GM18526 (cell line): ENCODE measurements around the gene PHF11.
A peak's percentile ranks its signal among the peaks of the same experiment; 100 is the strongest.

Source experiments
- POLR2A ChIP-seq: IDR thresholded peaks from 3 replicates; pipeline ENCODE4 v1.6.1; 2011; ENCODE audit not compliant: insufficient read length; ENCODE audit errors: extremely low read depth

Gene PHF11

DNA sequence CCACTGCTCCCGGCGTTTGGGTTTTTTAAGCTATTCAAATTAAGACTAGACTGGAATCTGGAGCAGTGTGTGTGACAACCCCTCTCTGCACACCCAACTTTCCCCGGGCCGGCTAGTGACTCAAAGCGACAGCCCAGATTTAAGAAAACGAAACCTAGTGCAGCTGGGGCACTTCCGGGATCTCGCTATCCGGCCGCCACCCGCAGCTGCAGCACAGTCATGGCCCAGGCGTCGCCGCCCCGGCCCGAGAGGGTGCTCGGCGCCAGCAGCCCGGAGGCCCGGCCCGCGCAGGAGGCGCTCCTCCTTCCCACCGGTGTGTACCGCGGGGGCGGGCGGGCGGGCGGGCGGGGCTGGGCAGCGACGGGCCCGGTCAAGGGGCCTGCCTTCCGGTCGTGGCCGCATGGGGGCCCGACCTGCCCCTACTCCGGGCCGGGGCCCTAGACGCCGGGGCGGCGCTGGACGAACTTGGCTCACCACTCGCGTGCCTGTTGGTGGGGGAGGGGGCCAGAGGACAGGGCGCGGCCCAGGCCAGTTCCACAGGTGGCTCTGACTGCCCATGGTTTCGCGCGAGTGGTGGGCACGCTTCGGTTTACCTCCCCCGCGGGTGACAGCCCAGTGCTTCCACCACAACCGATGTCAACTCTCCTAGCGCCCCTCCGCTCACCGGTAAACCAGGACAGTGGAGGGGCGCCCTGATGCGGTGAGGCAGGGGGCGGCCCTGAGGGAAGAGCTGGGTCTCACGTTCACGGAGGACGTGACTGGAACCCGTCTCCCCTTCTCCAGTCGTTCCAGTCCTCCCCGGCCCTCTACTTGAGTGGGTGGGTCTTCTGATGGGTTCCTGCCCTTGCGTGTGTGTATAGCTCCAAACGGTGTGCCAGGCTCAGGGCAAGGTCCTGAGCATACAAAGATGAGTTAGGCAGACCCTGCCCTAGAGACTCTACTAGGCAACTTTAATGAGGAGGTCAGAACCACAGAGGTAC lies at the start of gene PHF11:
TSS of gene PHF11 (plus strand) at position 171 of the 980 bp plus-strand sequence. CDS start at position 220, 49 bp downstream.
- peak; percentile 70 for TF ChIP-seq POLR2A

GRCh38 chr13:49446473-49446872 lies 49.3 kb upstream of the PHF11 start:
- TF ChIP-seq POLR2A: no peak

DNA sequence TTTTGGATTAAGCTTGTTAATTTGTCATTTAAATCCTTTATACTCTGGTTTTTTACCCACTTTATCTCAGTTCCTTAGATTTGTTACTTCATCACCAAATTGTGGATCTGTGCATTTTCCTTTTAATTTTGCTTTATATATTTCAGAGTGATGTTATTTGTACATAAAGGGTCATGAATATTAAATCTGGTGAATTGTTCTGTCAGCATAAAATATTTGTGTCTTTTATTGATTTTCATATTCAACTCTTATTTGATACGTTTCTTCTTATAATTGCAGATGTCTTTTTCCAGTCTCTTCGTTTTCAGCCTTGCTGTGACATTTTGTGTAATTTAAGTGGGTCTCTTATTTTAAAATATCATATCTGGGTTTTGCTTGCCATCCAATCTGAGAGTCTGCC lies 47.0 kb upstream of the PHF11 start:
- no peak for TF ChIP-seq POLR2A

DNA sequence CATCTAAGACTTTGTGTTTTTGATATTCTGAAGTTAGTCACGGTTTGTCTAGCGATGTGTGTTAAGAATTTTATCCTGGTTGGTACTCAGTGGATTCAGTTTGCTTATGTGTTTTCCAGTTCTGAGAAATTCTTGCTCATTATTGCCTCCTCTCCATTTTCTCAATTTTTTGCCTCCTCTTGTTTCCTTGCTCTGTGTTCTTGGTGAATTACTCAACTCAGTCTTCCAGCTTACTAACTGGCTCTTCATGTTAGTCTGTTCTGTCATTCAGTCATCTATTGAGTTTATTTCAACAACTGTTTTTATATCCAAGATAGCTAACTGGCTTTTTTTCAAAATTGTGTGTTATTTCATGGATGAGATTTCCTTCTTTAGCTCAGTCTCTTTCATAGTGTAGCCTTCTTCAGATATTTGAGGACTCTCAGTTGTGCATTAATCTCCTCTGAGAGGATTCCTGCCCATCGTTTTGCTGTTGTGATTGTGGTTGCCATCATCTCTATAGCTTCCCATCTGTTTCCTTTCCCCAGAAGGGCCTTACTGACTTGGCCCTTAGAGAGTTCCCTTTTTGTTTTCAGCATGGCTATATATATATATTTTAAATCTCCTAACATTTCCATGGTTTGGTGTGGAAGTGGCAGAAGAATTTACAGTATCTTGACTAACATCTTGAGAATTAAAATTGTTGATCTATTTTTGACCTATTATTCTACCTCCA lies 45.5 kb upstream of the PHF11 start:
- no peak for TF ChIP-seq POLR2A

DNA sequence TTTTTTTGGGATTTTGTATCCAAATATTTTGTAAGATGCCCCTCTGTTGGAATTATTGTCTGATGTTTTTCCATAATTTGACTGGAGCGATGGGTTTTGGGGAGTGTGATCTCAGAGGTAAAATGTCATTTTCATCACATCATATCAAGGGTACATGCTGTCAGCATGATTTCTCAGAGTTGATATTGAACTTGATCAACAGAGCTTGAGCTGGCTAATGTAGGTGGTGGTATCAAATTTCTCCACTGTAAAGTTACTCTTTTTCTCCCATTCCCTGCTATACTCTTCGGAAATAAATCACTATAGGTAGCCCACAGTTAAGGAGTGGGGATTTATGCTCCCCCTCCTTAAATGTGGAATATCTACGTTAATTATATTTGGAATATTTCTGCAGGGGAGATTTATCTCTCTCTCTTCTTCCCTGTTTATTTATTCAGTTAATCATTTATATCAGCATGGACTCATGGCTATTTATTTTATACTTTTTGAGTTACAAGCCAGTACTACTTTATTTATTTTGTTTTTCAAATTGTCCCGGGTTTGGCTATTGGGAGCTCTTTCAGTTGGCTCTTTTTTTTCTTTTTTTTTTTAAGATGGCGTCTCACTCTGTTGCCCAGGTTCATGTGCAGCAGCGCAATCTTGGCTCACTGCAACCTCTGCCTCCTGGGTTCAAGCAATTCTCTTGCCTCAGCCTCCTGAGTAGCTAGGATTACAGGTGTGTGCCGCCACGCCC lies 42.9 kb upstream of the PHF11 start:
- TF ChIP-seq POLR2A: no peak

GRCh38 chr13:49453465-49453864 lies 42.3 kb upstream of the PHF11 start:
- TF ChIP-seq POLR2A: no peak

GRCh38 chr13:49454388-49455006 lies 41.3 kb upstream of the PHF11 start:
- TF ChIP-seq POLR2A: no peak

DNA sequence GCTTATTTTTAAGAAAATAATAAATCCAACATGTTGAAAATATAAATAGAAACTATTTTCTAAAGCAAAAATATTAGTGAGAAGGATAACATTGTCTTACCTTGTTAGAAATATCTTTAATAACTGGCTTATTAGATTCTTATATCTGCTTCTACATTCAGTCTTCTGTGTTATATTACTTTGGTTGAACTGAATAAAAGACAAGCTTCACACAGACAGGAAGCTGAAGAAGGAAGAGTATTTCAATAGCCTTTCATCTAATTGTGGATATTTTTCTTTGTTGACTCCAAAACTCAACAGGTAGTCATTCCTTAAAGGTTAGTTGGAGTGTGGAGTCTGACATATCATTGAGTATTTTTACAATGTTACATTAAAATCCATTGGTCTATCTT lies 40.8 kb upstream of the PHF11 start:
- TF ChIP-seq POLR2A: no peak

DNA sequence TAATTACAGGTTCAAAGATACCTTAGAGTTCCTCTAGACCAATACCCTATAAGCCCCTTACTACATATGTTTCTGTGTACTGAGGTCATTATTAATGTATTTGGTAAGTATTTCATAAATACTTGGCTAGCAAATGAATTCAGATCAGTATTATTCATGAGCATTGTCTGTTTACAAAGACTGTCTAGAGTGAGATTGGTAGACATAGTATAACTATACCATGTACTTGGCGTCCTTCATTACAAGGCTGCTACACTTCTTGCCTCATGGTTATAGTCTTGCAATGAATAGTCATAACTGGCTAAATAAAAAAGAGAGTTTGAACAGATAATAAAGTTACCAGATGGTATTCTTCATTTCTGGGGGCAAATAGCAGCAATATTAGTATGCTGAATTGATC lies 39.6 kb upstream of the PHF11 start:
- TF ChIP-seq POLR2A: no peak

DNA sequence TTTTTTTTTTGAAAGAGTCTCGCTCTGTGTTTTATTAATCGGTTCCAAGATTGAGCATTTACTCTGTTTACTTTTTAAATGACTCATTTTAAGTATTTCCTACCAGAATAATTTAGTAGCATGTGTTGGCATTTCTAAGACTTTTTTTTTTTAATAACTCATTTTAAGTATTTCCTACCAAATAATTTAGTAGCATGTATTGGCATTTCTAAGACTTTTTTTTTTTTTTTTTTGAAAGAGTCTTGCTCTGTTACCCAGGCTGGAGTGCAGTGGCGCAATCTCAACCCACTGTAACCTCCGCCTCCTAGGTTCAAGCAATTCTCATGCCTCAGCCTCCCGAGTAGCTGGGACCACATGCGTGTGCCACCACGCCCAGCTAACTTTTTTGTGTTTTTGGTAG lies 38.5 kb upstream of the PHF11 start:
- no peak for TF ChIP-seq POLR2A

DNA sequence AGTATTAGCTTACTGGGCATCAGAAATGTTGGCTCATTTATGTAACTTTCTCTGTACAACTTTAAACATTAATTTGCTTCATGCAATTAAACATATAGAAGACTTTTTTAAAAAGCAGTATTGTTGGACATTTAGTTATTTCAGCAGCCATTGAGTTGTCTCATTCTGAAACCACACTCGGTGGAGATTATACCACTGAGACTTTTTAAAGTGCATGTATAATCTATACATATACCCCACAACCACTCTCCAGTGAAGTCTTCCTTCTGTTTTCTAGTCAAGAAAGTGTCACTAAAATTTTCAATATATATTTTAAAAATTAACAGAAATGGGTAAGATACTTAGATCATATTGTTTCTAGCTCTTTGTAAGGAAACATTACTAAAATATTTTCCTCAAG lies 36.2 kb upstream of the PHF11 start:
- no peak for TF ChIP-seq POLR2A

GRCh38 chr13:49464085-49464484 lies 31.7 kb upstream of the PHF11 start:
- TF ChIP-seq POLR2A: no peak

DNA sequence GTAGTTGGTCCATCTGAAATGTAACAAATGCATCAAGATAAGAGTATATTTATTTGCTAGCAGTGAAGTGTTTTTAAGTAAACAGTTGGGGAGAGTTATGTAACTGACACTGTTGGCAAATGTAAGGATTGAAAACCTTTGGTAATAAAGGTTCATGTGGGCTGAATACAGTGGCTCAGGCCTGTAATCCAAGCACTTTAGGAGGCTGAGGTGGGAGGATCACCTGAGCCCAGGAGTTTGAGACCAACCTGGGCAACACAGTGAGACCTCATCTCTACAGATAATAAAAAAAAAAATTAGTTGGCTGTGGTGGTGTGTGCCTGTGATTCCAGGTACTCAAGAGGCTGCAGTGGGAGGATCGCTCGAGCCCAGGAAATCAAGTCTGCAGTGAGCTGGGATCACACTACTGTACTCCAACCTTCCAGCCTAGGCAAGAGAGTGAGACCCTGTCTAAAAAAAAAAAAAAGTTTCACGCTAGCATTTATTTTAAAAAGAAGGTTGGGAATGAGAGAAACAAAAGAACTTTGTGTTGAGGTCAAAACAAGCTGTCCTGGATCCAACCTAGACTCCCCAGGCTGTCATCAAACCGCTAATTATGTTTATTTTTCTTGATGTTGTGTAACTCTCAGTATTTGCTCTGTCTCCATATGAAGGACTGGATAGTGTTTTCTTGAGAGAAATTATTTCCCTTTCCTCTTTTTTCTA lies 31.0 kb upstream of the PHF11 start:
- no peak for TF ChIP-seq POLR2A

DNA sequence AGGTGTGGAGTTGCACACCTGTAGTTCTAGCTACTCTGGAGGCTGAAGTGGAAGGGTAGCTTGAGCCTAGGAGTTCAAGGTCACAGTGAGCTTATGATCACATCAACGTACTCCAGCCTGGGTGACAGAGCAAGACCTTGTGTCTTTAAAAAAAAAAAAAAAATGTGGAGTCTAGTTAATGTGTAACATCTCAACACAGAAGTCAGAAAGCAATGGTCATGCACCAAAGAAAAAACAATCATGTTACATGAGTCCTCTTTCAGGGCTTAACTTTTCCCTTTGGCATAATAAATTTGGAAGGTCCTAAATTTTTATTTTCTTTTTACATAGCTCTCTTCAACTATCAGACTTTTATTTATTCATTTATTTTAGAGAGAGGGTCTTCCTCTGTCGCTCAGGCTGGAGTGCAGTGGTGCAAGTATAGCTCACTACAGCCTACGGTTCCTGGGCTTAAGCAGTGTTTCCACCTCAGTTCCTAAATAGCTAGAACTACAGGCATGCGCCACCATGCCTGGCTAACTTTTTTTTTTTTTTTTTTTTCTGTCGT lies 29.4 kb upstream of the PHF11 start:
- TF ChIP-seq POLR2A: no peak
